CD14-positive monocyte (primary cell): ENCODE results near the gene PIK3CD. TPM values are rescaled to one million over a fixed set of nuclear protein-coding genes. Genes with fewer than 3 reads are reported as not detected.

Source experiments
- DNase-seq, 3 donors: peaks; one replicate each; pipeline ENCODE4 v3.0.0-alpha.2; 2011 to 2022
- H2AFZ ChIP-seq: 2 replicates; pipeline ENCODE4 v1.6.0; 2012; ENCODE audit warnings: mild to moderate bottlenecking, low read depth, low read length, inconsistent platforms; ENCODE audit not compliant: insufficient read depth, poor library complexity, severe bottlenecking
- H3K27ac ChIP-seq, 2 donors: 1 replicate in 1 of 2; 2 replicates in 1 of 2; pipeline ENCODE4 v1.5.1; 2012 to 2013; ENCODE audit warnings: low read length in 2 of 2, control low read depth in 1 of 2, inconsistent platforms in 1 of 2, low read depth in 1 of 2, mild to moderate bottlenecking in 1 of 2
- H3K27me3 ChIP-seq, 2 donors: one replicate each; pipeline versions ENCODE4 v1.6.0 to v1.6.1; 2011 to 2013; ENCODE audit warnings: low read length in 2 of 2; ENCODE audit not compliant: control insufficient read depth in 2 of 2, insufficient read depth in 2 of 2
- H3K36me3 ChIP-seq, 2 donors: replicated peaks in 1 of 2; 1 replicate in 1 of 2; 2 replicates in 1 of 2; pipeline versions ENCODE4 v1.5.1 to v1.6.1; 2012 to 2013; ENCODE audit warnings: low read length in 2 of 2, control low read depth in 1 of 2, inconsistent platforms in 1 of 2, mild to moderate bottlenecking in 1 of 2; ENCODE audit not compliant: insufficient read depth in 2 of 2, control insufficient read depth in 1 of 2
- H3K4me1 ChIP-seq, 2 donors: 1 replicate in 1 of 2; 2 replicates in 1 of 2; pipeline versions ENCODE4 v1.5.1 to v1.6.1; 2012 to 2013; ENCODE audit warnings: low read length in 2 of 2, control low read depth in 1 of 2, inconsistent platforms in 1 of 2, mild to moderate bottlenecking in 1 of 2, moderate library complexity in 1 of 2; ENCODE audit not compliant: insufficient read depth in 2 of 2, control insufficient read depth in 1 of 2
- H3K4me2 ChIP-seq: replicated peaks from 2 replicates; pipeline ENCODE3; 2012; ENCODE audit warnings: low read length, moderate library complexity, mild to moderate bottlenecking; ENCODE audit not compliant: poor library complexity, severe bottlenecking; ENCODE audit errors: extremely low read depth
- H3K4me3 ChIP-seq, 3 experiments: fragments of 200-600 bp in 1 of 3; sonication (generic) in 1 of 3; replicated peaks in 1 of 3; 1 replicate in 2 of 3; 2 replicates in 1 of 3; pipeline ENCODE4 v1.5.1; 2011 to 2013; ENCODE audit warnings: low read length in 3 of 3, mild to moderate bottlenecking in 3 of 3, control low read depth in 2 of 3, low read depth in 2 of 3, inconsistent platforms in 1 of 3, moderate library complexity in 1 of 3
- H3K79me2 ChIP-seq: 2 replicates; pipeline ENCODE4 v1.6.0; 2012; ENCODE audit warnings: mild to moderate bottlenecking, control low read depth, inconsistent platforms, low read length, moderate library complexity; ENCODE audit not compliant: insufficient read depth
- H3K9ac ChIP-seq: 2 replicates; pipeline ENCODE4 v1.6.0; 2017; ENCODE audit warnings: low read length, mild to moderate bottlenecking; ENCODE audit not compliant: insufficient read depth, poor library complexity, severe bottlenecking
- H3K9me3 ChIP-seq, 2 donors: replicated peaks in 1 of 2; 1 replicate in 1 of 2; 2 replicates in 1 of 2; pipeline versions ENCODE4 v1.5.1 to v1.6.1; 2012 to 2013; ENCODE audit warnings: low read length in 2 of 2, control low read depth in 1 of 2; ENCODE audit not compliant: control insufficient read depth in 1 of 2, insufficient read depth in 1 of 2
- H4K20me1 ChIP-seq: 2 replicates; pipeline ENCODE4 v1.6.0; 2012; ENCODE audit warnings: mild to moderate bottlenecking, low read length, control low read depth, moderate library complexity; ENCODE audit not compliant: insufficient read depth
- H3K27ac Mint-ChIP-seq, 7 donors: one replicate each; pipeline ENCODE4 v1.8.0; 2020; ENCODE audit warnings: mild to moderate bottlenecking in 7 of 7, mixed read lengths in 7 of 7, moderate library complexity in 6 of 7, inconsistent platforms in 2 of 7
- H3K27me3 Mint-ChIP-seq, 3 donors: one replicate each; pipeline ENCODE4 v1.8.0; 2021 to 2022; ENCODE audit warnings: low read depth in 3 of 3, mild to moderate bottlenecking in 3 of 3, mixed read lengths in 3 of 3, moderate library complexity in 3 of 3, inconsistent platforms in 1 of 3
- H3K36me3 Mint-ChIP-seq, 2 donors: one replicate each; pipeline ENCODE4 v1.8.0; 2020; ENCODE audit warnings: mixed read lengths in 2 of 2, inconsistent platforms in 1 of 2, mild to moderate bottlenecking in 1 of 2
- H3K4me1 Mint-ChIP-seq: one replicate; pipeline ENCODE4 v1.8.0; 2020; ENCODE audit warnings: mild to moderate bottlenecking, mixed read lengths
- H3K4me3 Mint-ChIP-seq, 2 donors: one replicate each; pipeline ENCODE4 v1.8.0; 2020; ENCODE audit warnings: mild to moderate bottlenecking in 2 of 2, mixed read lengths in 2 of 2, moderate library complexity in 1 of 2
- H3K9me3 Mint-ChIP-seq, 7 donors: one replicate each; pipeline ENCODE4 v1.8.0; 2020 to 2022; ENCODE audit warnings: mixed read lengths in 7 of 7, mild to moderate bottlenecking in 6 of 7, moderate library complexity in 6 of 7, inconsistent platforms in 2 of 7
- CTCF ChIP-seq: fragments of 200-600 bp; IDR thresholded peaks from one replicate; pipeline ENCODE4 v1.8.0; 2022; ENCODE audit warnings: antibody characterized with exemption, mild to moderate bottlenecking
- WGBS: methylation state at CpG from one replicate; pipeline ENCODE4 v1.1.5; 2013; ENCODE audit warnings: missing lambda C conversion rate; ENCODE audit not compliant: insufficient coverage; 5-methylcytosine and 5-hydroxymethylcytosine counted together
- intact Hi-C, 2 donors: fragments of 100-400 bp; cut with micrococcal nuclease; formaldehyde crosslinking; loops; one replicate each; pipeline versions ENCODE4 v1.15.0 to v1.15.1; 2023
- polyA plus RNA-seq, 3 donors: library from polyadenylated mRNA; depleted of rRNA in 1 of 3; unstranded in 2 of 3; stranded (reverse) in 1 of 3; fragments of 300-500 nt in 2 of 3; fragments of >200 nt in 1 of 3; fragmentation: Illumina TruSeq in 2 of 3; gene quantifications; 1 replicate in 2 of 3; 2 replicates in 1 of 3; pipeline ENCODE4 v1.2.3, GENCODE V29; 2012 to 2021

The PIK3CD gene
- polyA plus RNA-seq, 3 donors, result 33.2 to 120 (median 52.2) TPM

GRCh38 chr1:9723068-9723805 lies 71.7 kb downstream of the PIK3CD start:
- H3K4me3 Mint-ChIP-seq, result no peak overlapping the region
- peaks cover 98% of the 10 kb centered on the region for H4K20me1 ChIP-seq
- peaks cover 0 to 3% (median 0%) of the 10 kb centered on the region in 7 donors for H3K9me3 Mint-ChIP-seq
- no peak for DNase-seq
- H3K4me3 ChIP-seq, result no peak overlapping the region
- H3K9me3 ChIP-seq, result peaks cover 0 to 4% of the 10 kb centered on the region in 2 donors
- no peak overlapping the region for H2AFZ ChIP-seq
- intact Hi-C loops, result loop anchor here (5.0 to 10.0 kb wide), 2 partner anchors 142 to 144 kb away; no protein-coding TSS in a partner anchor
- peaks cover 0 to 1% (median 0%) of the 10 kb centered on the region in 3 donors for H3K27me3 Mint-ChIP-seq
- peaks cover 9 to 16% of the 10 kb centered on the region in 2 donors for H3K4me1 ChIP-seq
- H3K36me3 Mint-ChIP-seq, result peaks cover 69 to 92% of the 10 kb centered on the region in 2 donors
- no peak for TF ChIP-seq CTCF
- H3K4me2 ChIP-seq, result no peak overlapping the region
- H3K36me3 ChIP-seq, result peaks cover 89 to 94% of the 10 kb centered on the region in 2 donors
- H3K27ac Mint-ChIP-seq, result peak overlapping the region in 3 of 7 donors; percentile 10 to 72 (median 35)
- no peak overlapping the region for H3K9ac ChIP-seq
- H3K4me1 Mint-ChIP-seq, result peaks cover 4% of the 10 kb centered on the region
- 98% methylated on average over 5 of the region's 14 CpGs for WGBS
- peak overlapping the region in 1 of 2 donors; percentile 1 for H3K27ac ChIP-seq
- H3K27me3 ChIP-seq, result no peaks in the 10 kb centered on the region
- peaks cover 55% of the 10 kb centered on the region for H3K79me2 ChIP-seq

GRCh38 chr1:9723926-9724325 lies 72.4 kb downstream of the PIK3CD start:
- H4K20me1 ChIP-seq, result peaks cover 98% of the 10 kb centered on the region
- peaks cover 0 to 1% (median 0%) of the 10 kb centered on the region in 3 donors for H3K27me3 Mint-ChIP-seq
- peaks cover 89 to 94% of the 10 kb centered on the region in 2 donors for H3K36me3 ChIP-seq
- no peak for TF ChIP-seq CTCF
- no peak overlapping the region for H3K4me3 Mint-ChIP-seq
- no peak for DNase-seq
- peaks cover 0 to 3% (median 0%) of the 10 kb centered on the region in 7 donors for H3K9me3 Mint-ChIP-seq
- H2AFZ ChIP-seq, result no peak overlapping the region
- no peak overlapping the region for H3K4me3 ChIP-seq
- H3K9me3 ChIP-seq, result peaks cover 0 to 4% of the 10 kb centered on the region in 2 donors
- H3K27ac ChIP-seq, result peak overlapping the region in 1 of 2 donors; percentile 23
- peaks cover 48% of the 10 kb centered on the region for H3K79me2 ChIP-seq
- H3K9ac ChIP-seq, result no peak overlapping the region
- H3K27me3 ChIP-seq, result no peaks in the 10 kb centered on the region
- intact Hi-C loops, result loop anchor here (5.0 to 10.0 kb wide), 2 partner anchors 141 to 143 kb away; no protein-coding TSS in a partner anchor
- peak overlapping the region in 2 of 7 donors; percentile 69 to 72 for H3K27ac Mint-ChIP-seq
- no peak overlapping the region for H3K4me2 ChIP-seq
- H3K36me3 Mint-ChIP-seq, result peaks cover 74 to 92% of the 10 kb centered on the region in 2 donors
- H3K4me1 Mint-ChIP-seq, result no peaks in the 10 kb centered on the region
- peaks cover 2 to 9% of the 10 kb centered on the region in 2 donors for H3K4me1 ChIP-seq
- 98% methylated on average over 5 of the region's 6 CpGs for WGBS
